HepG2 (cell line): ENCODE results near the gene PEF1. TPM values are rescaled to one million over a fixed set of nuclear protein-coding genes. Genes with fewer than 3 reads are reported as not detected.

Source experiments
- ATAC-seq: fragments of 200-7000 bp; cut with Tn5 transposase; 3 replicates; pipeline ENCODE4 v1.9.1; 2020; ENCODE audit warnings: mild to moderate bottlenecking, moderate library complexity
- BruUV-seq: library from RNA; stranded (reverse); fragments of 400-500 nt; replicated peaks from 2 replicates; lab custom pipeline; 2021; lab: Mats Ljungman, UMichigan
- CTCF ChIA-PET: fragments of 300-600 bp; formaldehyde crosslinking; extraction: SDS; loops from one replicate; lab custom pipeline; 2021; ENCODE audit warnings: low total read pairs, inconsistent platforms, low intra/inter-chr PET ratio; lab: Yijun Ruan, JAX
- POLR2A ChIA-PET: fragments of 350-600 bp; sonication (Branson Sonifier 250); formaldehyde crosslinking; loops from one replicate; lab custom pipeline; 2020; ENCODE audit warnings: antibody characterized with exemption, inconsistent platforms; lab: Yijun Ruan, JAX
- DNase-seq: peaks from one replicate; pipeline ENCODE4 v3.0.0-alpha.2; 2015; ENCODE audit warnings: low spot score
- FAIRE-seq: peaks from 3 replicates; lab custom pipeline; 2011; peaks lifted over from hg19 to GRCh38; lab: Jason Lieb, UNC
- H2AFZ ChIP-seq: one replicate; pipeline ENCODE4 v1.6.1; 2011; ENCODE audit warnings: low read length, inconsistent platforms
- H3K27ac ChIP-seq: fragments of 300-600 bp; 3 replicates; pipeline ENCODE4 v1.8.0; 2011; ENCODE audit warnings: mixed run types, mild to moderate bottlenecking, mixed read lengths, low read length, inconsistent platforms; ENCODE audit not compliant: insufficient read depth; ENCODE audit errors: extremely low read length
- H3K27me3 ChIP-seq, 2 experiments: fragments of 200-600 bp in 1 of 2; 2 replicates in 1 of 2; 3 replicates in 1 of 2; pipeline versions ENCODE4 v1.6.0 to v1.8.0; 2011; ENCODE audit warnings: low read length in 2 of 2, mild to moderate bottlenecking in 2 of 2, moderate library complexity in 2 of 2, inconsistent platforms in 1 of 2; ENCODE audit not compliant: insufficient read depth in 2 of 2, control insufficient read depth in 1 of 2
- H3K36me3 ChIP-seq, 2 experiments: fragments of 200-600 bp in 1 of 2; replicated peaks in 1 of 2; 2 replicates in 1 of 2; 3 replicates in 1 of 2; pipeline versions ENCODE4 v1.5.1 to v1.8.0; 2011; ENCODE audit warnings: low read length in 2 of 2, inconsistent platforms in 1 of 2; ENCODE audit not compliant: insufficient read depth in 2 of 2, control insufficient read depth in 1 of 2
- H3K4me1 ChIP-seq: 2 replicates; pipeline ENCODE4 v1.5.1; 2012; ENCODE audit warnings: low read length, inconsistent platforms; ENCODE audit not compliant: insufficient read depth
- H3K4me2 ChIP-seq: 2 replicates; pipeline ENCODE4 v1.6.0; 2011; ENCODE audit warnings: low read depth, low read length, inconsistent platforms
- H3K4me3 ChIP-seq, 3 experiments: fragments of 200-600 bp in 1 of 3; sonication (generic), shearing (Covaris generic) in 1 of 3; replicated peaks in 1 of 3; 2 replicates each; pipeline ENCODE4 v1.5.1; 2011 to 2016; ENCODE audit warnings: low read length in 3 of 3, inconsistent platforms in 2 of 3, low read depth in 2 of 3, mild to moderate bottlenecking in 2 of 3, control low read depth in 1 of 3, mixed read lengths in 1 of 3; ENCODE audit not compliant: insufficient read depth in 1 of 3
- H3K79me2 ChIP-seq: one replicate; pipeline ENCODE4 v1.6.1; 2011; ENCODE audit warnings: low read length, inconsistent platforms; ENCODE audit not compliant: insufficient read depth
- H3K9ac ChIP-seq: 2 replicates; pipeline ENCODE4 v1.6.0; 2011; ENCODE audit warnings: mild to moderate bottlenecking, low read depth, low read length, inconsistent platforms; ENCODE audit not compliant: insufficient read depth
- H3K9me3 ChIP-seq: 2 replicates; pipeline ENCODE4 v1.5.1; 2012; ENCODE audit warnings: mild to moderate bottlenecking, low read length
- H4K20me1 ChIP-seq: 2 replicates; pipeline ENCODE4 v1.6.0; 2011; ENCODE audit warnings: inconsistent platforms, mild to moderate bottlenecking, low read length, moderate library complexity; ENCODE audit not compliant: insufficient read depth
- ARHGAP35 ChIP-seq: sonication (generic); formaldehyde crosslinking; IDR thresholded peaks from 2 replicates; pipeline ENCODE4 v1.9.0; 2022; ENCODE audit warnings: mild to moderate bottlenecking, inconsistent platforms, moderate library complexity, missing genetic modification reagents, borderline replicate concordance
- MAF1 ChIP-seq: sonication (generic); formaldehyde crosslinking; IDR thresholded peaks from 2 replicates; pipeline ENCODE4 v1.5.0; 2020; ENCODE audit warnings: missing genetic modification reagents, borderline replicate concordance
- MYC ChIP-seq: sonication (generic); formaldehyde crosslinking; IDR thresholded peaks from 2 replicates; pipeline ENCODE4 v1.9.0; 2021; ENCODE audit warnings: missing genetic modification reagents, borderline replicate concordance
- SNAI1 ChIP-seq: sonication (generic); formaldehyde crosslinking; IDR thresholded peaks from 2 replicates; pipeline ENCODE4 v1.5.0; 2020; ENCODE audit warnings: mild to moderate bottlenecking, missing genetic modification reagents, borderline replicate concordance
- ZEB1 ChIP-seq: IDR thresholded peaks from 2 replicates; pipeline ENCODE4 v1.6.1; 2012; ENCODE audit warnings: mild to moderate bottlenecking, low read depth, inconsistent platforms; ENCODE audit not compliant: insufficient replicate concordance
- ZMAT3 ChIP-seq: sonication (generic); formaldehyde crosslinking; conservative IDR thresholded peaks from 2 replicates; pipeline ENCODE4 v1.7.0; 2021; ENCODE audit warnings: missing genetic modification reagents
- ZNF781 ChIP-seq: sonication (generic); formaldehyde crosslinking; IDR thresholded peaks from 2 replicates; pipeline ENCODE4 v1.5.1; 2020; ENCODE audit warnings: borderline replicate concordance, mild to moderate bottlenecking, missing genetic modification reagents; ENCODE audit errors: not compliant biosample characterization
- ZSCAN30 ChIP-seq: sonication (generic); formaldehyde crosslinking; IDR thresholded peaks from 2 replicates; pipeline ENCODE4 v1.5.0; 2020; ENCODE audit warnings: mild to moderate bottlenecking, missing genetic modification reagents
- WGBS: methylation state at CpG from one replicate; pipeline ENCODE4 v1.1.6; 2017; ENCODE audit warnings: low lambda C conversion rate; 5-methylcytosine and 5-hydroxymethylcytosine counted together
- in situ Hi-C: cut with HindIII; loops from 2 replicates; pipeline ENCODE4 v1.10.0; 2017; ENCODE audit warnings: low pct_unique_long_range_greater_than_20kb; ENCODE audit not compliant: extremely low pct_ligation_motif_present
- intact Hi-C: fragments of 100-400 bp; cut with micrococcal nuclease; formaldehyde crosslinking; loops from one replicate; pipeline ENCODE4 v1.10.0; 2022; ENCODE audit not compliant: unreplicated experiment
- polyA plus RNA-seq, 8 experiments: library from polyadenylated mRNA; depleted of rRNA in 3 of 8; stranded (reverse) in 7 of 8; unstranded in 1 of 8; fragments of >200 nt; fragmentation: Illumina TruSeq in 4 of 8; extraction: Trizol in 4 of 8; gene quantifications; 2 replicates each; pipeline versions ENCODE4 v1.2.1 to v1.2.3, GENCODE V29; 2011 to 2016; ENCODE audit warnings: low read depth in 4 of 8, missing spikeins in 1 of 8, mixed read lengths in 1 of 8; ENCODE audit not compliant: insufficient read depth in 1 of 8
- total RNA-seq, 5 experiments: library from RNA; depleted of rRNA; stranded (reverse); fragments of >200 nt; fragmentation: Illumina TruSeq; extraction: Trizol; gene quantifications; 2 replicates each; pipeline ENCODE4 v1.2.3, GENCODE V29; 2016; ENCODE audit warnings: low read depth in 1 of 5
- TF ChIP-seq, protein P1 (sequence below): sonication (generic); formaldehyde crosslinking; IDR thresholded peaks from 2 replicates; pipeline ENCODE4 v1.4.0; 2020; ENCODE audit warnings: missing genetic modification reagents
- TF ChIP-seq, protein P2 (sequence below): sonication (generic); formaldehyde crosslinking; IDR thresholded peaks from 2 replicates; pipeline ENCODE4 v1.4.0; 2020; ENCODE audit warnings: missing genetic modification reagents, borderline replicate concordance

PEF1 gene
- total and polyA plus RNA-seq, 2 of the 13 experiments (the other 11 are each of a cell fraction or from before 2014, with no cell fraction given): 57.1 to 57.8 TPM

DNA sequence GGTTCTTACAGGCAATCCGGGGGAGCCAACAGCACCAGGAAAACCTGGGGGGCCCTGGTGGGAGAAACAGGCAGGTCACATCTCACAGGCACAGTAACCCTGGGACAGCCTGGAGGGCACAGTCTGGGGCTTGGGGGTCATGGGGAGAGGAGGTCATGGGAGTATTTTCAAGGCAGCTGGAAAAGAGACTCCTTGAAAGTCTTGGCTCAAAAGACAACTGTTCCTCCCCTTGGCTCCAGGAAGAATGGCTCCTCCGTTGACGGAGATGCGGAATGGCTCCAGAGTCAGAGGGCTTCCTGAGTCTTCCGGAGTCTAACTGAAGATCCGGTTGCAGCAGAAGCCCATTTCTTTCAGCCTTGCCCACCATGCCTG is 25.9 kb upstream of the PEF1 start:
- Histone ChIP-seq H4K20me1 (no peaks in the 10 kb centered on the region), H2AFZ (no peak overlapping the region), H3K4me1 (peaks cover 10% of the 10 kb centered on the region), H3K4me2 (no peak overlapping the region), H3K27ac (no peak overlapping the region), H3K9me3 (no peaks in the 10 kb centered on the region), H3K79me2 (no peaks in the 10 kb centered on the region), H3K27me3 (no peaks in the 10 kb centered on the region), H3K4me3 (no peak overlapping the region), H3K9ac (no peak overlapping the region), H3K36me3 (no peaks in the 10 kb centered on the region)
- TF ChIP-seq MYC (CRISPR knock-in tag): no peak
- TF ChIP-seq, protein P1, sequence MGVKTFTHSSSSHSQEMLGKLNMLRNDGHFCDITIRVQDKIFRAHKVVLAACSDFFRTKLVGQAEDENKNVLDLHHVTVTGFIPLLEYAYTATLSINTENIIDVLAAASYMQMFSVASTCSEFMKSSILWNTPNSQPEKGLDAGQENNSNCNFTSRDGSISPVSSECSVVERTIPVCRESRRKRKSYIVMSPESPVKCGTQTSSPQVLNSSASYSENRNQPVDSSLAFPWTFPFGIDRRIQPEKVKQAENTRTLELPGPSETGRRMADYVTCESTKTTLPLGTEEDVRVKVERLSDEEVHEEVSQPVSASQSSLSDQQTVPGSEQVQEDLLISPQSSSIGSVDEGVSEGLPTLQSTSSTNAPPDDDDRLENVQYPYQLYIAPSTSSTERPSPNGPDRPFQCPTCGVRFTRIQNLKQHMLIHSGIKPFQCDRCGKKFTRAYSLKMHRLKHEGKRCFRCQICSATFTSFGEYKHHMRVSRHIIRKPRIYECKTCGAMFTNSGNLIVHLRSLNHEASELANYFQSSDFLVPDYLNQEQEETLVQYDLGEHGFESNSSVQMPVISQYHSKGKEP: no peak
- TF ChIP-seq MAF1 (CRISPR knock-in tag): no peak
- TF ChIP-seq ZSCAN30: no peak
- TF ChIP-seq ARHGAP35 (CRISPR knock-in tag): no peak
- FAIRE-seq (no peak), ATAC-seq (no peak), DNase-seq (no peak)
- BruUV-seq: no TSS peak
- WGBS: 89% methylated on average over 5 of the region's 6 CpGs
- in situ Hi-C loops (no loop called here), intact Hi-C loops (no loop called here)
- ChIA-PET POLR2A (interaction anchor here (1.4 kb wide), 1 partner anchor 30 kb away, joined by 7 read pairs; no protein-coding TSS in a partner anchor), CTCF (no interaction called here)

DNA sequence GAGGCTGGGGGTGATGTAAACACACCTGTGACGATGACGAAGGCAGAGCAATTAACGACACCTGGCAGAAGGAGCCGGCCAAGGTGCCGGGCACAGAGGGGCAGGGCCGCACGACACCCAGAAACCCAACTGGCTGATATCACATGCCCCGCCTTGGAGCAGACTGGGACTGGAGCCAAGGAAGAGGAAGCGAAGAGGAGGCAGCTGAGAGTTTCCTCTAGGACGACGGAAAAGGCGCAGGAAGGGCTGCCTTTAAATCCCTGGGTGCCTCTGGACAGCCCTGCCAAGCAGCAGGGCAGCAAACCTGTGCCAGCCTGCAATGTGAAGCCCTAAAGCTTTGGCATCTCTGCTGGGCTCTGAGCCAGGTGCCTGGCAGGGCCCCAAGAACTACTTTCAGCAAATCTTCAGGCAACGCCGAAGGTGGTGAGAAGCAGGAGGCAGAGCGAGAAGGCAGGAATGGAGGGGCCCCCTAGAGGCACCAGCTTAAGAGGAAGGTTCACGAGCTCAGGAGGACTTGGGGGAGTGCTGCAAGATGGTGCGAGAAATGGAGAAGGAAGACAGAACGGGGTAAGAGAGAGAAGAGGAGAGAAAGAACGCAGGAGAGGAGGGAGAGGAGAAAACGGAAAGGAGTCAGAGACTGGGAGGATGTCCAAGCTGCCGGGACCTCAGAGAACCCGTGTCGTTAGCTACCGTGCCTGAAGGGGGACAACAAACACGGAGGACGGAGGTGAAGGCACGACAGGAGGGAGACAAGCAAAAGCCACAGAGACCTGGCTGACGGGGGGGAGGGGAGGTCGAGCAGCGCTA is 25.3 kb upstream of the PEF1 start:
- intact Hi-C loops: no loop called here
- in situ Hi-C loops: loop anchor here (5.0 kb wide), 2 partner anchors 32 to 117 kb away; partner anchors contain the start of gene COL16A1
- Histone ChIP-seq H2AFZ (no peak overlapping the region), H3K4me1 (peaks cover 10% of the 10 kb centered on the region), H3K27ac (no peak overlapping the region), H3K79me2 (no peaks in the 10 kb centered on the region), H3K36me3 (no peaks in the 10 kb centered on the region), H3K4me2 (no peak overlapping the region), H3K9ac (no peak overlapping the region), H3K4me3 (no peak overlapping the region), H4K20me1 (no peaks in the 10 kb centered on the region), H3K27me3 (no peaks in the 10 kb centered on the region), H3K9me3 (no peaks in the 10 kb centered on the region)
- FAIRE-seq: no peak
- WGBS: 86% methylated on average over 30 of the region's 30 CpGs
- no peak for DNase-seq
- ChIA-PET CTCF (no interaction called here), POLR2A (interaction anchor here (1.4 kb wide), 1 partner anchor 31 kb away, joined by 7 read pairs; no protein-coding TSS in a partner anchor)
- BruUV-seq: no TSS peak
- ATAC-seq: no peak
- TF ChIP-seq ZEB1: no peak
- TF ChIP-seq, protein P2, sequence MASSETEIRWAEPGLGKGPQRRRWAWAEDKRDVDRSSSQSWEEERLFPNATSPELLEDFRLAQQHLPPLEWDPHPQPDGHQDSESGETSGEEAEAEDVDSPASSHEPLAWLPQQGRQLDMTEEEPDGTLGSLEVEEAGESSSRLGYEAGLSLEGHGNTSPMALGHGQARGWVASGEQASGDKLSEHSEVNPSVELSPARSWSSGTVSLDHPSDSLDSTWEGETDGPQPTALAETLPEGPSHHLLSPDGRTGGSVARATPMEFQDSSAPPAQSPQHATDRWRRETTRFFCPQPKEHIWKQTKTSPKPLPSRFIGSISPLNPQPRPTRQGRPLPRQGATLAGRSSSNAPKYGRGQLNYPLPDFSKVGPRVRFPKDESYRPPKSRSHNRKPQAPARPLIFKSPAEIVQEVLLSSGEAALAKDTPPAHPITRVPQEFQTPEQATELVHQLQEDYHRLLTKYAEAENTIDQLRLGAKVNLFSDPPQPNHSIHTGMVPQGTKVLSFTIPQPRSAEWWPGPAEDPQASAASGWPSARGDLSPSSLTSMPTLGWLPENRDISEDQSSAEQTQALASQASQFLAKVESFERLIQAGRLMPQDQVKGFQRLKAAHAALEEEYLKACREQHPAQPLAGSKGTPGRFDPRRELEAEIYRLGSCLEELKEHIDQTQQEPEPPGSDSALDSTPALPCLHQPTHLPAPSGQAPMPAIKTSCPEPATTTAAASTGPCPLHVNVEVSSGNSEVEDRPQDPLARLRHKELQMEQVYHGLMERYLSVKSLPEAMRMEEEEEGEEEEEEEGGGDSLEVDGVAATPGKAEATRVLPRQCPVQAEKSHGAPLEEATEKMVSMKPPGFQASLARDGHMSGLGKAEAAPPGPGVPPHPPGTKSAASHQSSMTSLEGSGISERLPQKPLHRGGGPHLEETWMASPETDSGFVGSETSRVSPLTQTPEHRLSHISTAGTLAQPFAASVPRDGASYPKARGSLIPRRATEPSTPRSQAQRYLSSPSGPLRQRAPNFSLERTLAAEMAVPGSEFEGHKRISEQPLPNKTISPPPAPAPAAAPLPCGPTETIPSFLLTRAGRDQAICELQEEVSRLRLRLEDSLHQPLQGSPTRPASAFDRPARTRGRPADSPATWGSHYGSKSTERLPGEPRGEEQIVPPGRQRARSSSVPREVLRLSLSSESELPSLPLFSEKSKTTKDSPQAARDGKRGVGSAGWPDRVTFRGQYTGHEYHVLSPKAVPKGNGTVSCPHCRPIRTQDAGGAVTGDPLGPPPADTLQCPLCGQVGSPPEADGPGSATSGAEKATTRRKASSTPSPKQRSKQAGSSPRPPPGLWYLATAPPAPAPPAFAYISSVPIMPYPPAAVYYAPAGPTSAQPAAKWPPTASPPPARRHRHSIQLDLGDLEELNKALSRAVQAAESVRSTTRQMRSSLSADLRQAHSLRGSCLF (CRISPR knock-in tag): no peak
- no peak for TF ChIP-seq ZNF781 (CRISPR knock-in tag)
- no peak for TF ChIP-seq ZMAT3 (CRISPR knock-in tag)
- no peak for TF ChIP-seq SNAI1 (CRISPR knock-in tag)
